GF-D8 (cell line): ENCODE results near the gene PAEP.
"Not testable (repeated sequence)": the region's sequence is repeated elsewhere in the genome, so short reads cannot be mapped to it uniquely, and the experiment has no call there.

Experiments used
- DNase-seq: peaks from one replicate; lab custom pipeline; 2025; lab: John Stamatoyannopoulos, UW

The PAEP gene

GRCh38 chr9:135561391-135562234 lies at the start of gene PAEP:
Gene PAEP, plus strand, starts transcription at chr9:135561756.
- no peak for DNase-seq

- DNase-seq = no peak
These were observed 49.3 kb upstream of the PAEP start for GRCh38 chr9:135512241-135512603.

GRCh38 chr9:135512904-135513303 lies 48.7 kb upstream of the PAEP start:
- DNase-seq = no peak

GRCh38 chr9:135513351-135513846 lies 48.2 kb upstream of the PAEP start:
- no peak for DNase-seq

- DNase-seq = not testable (repeated sequence)
These were observed 47.6 kb upstream of the PAEP start for GRCh38 chr9:135513906-135514305.

- DNase-seq = no peak
These were observed 47.0 kb upstream of the PAEP start for GRCh38 chr9:135514342-135515082.

DNA sequence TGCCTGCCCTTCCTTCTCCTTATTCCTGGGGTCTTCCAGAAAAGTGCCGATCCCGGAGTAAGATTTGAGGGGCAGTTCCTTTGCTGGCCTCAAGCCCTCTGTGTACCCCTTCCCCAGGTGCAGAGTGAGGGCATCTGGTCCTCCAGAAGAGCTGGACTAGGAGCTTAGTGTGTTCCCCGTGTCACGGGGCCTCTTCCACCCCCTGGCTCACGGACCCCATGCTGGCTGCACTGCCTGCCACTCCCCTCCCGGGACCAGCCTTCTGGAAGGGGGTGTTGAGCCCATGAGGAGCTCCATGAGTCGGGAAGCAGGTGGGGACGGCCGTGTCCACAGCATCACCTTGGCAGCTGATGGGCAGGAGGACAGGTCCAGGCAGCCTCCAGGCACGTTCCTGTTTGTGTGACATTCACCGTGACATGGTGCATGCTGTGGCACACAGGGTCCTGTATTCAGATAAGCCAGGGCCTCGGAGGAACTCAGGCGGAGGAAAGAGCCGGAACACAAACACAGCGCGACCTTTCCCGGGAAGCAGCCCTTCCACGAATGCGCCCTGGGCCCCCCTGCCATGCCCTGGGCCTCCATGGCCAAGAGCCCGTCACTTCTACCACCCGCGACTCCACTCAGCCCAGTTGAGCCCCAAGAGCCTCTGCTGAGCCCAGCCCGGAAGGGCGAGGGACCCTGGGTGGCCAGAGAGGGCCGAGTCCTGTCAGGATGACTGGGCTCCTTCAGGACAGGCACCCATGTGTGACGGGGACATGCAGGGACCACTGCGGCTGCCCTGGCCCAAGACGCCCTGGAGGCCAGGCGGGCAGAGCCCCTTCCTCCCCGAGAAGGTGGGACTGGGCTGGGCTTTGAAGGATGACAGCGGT lies 46.2 kb upstream of the PAEP start:
- no peak for DNase-seq

DNA sequence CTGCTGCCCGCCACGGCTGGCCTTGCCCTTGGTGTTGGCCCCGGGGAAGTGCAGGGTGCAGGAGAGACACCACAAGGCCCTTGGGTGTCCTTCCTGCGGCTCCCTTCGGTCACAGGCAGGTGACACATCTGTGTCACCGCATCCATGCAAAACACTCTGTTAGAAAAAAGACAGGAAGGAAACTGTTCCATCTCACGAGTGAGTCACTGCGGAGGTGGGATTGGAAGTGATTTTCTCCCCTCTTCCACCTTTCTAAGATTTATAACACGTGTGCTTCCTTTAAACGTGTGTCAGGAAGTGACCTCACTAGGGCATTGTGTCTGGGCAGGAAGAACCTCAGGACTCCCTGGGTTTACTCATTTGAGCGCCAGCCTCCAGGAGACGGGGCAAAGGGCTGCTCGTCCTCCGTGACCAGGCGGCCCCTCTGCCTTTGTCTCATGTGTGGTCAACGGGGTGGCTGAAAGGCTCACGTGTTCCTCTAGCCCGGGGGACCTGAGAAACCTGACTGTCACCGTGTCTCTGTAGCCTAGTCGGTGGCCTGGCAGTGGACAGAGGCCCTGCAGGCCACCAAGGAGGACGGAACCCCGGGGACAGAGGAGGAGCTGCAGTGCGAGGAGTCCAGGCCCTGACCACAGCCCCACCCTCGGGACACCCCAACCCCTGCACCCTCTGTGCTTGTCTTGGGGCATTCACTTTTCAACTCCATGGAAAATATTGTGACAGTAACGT lies 45.3 kb upstream of the PAEP start:
- DNase-seq = no peak

GRCh38 chr9:135517407-135517822 lies 44.1 kb upstream of the PAEP start:
- no peak for DNase-seq

GRCh38 chr9:135519179-135519971 lies 42.2 kb upstream of the PAEP start:
- DNase-seq = no peak

DNA sequence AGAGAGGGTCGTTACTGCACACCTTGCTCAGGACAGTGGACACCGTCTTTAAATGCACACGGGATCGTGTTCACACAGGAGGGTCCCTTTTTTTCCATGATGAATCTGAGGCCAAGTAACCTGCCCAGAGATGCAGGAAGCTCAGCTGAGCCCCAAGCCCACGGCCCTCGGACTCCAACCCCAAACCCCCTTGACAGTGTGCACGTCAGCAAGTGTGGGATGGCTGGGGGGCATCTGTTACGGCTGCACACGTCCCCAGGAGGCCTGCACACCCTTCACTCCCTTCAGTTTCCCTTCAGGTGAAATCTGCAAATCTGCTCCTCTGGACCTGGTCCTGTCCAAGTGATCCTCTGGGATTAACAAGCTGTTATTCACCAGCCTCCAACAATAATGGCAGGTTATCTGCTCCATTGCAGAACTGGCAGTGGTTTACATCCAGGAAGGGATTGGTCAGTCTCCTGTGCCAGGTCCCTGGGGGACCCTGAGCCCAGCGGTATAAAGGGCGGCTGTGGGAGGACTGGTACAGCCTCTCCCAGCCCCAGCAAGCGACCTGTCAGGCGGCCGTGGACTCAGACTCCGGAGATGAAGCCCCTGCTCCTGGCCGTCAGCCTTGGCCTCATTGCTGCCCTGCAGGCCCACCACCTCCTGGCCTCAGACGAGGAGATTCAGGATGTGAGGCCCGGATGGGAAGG lies 40.5 kb upstream of the PAEP start, which contains the start of gene LCN1:
LCN1 (plus strand) TSS at position 525 of the 692 bp plus-strand sequence; CDS start at position 583, 58 bp downstream.
- no peak for DNase-seq

- DNase-seq = no peak
These were observed 39.9 kb upstream of the PAEP start for GRCh38 chr9:135521608-135522095.

DNA sequence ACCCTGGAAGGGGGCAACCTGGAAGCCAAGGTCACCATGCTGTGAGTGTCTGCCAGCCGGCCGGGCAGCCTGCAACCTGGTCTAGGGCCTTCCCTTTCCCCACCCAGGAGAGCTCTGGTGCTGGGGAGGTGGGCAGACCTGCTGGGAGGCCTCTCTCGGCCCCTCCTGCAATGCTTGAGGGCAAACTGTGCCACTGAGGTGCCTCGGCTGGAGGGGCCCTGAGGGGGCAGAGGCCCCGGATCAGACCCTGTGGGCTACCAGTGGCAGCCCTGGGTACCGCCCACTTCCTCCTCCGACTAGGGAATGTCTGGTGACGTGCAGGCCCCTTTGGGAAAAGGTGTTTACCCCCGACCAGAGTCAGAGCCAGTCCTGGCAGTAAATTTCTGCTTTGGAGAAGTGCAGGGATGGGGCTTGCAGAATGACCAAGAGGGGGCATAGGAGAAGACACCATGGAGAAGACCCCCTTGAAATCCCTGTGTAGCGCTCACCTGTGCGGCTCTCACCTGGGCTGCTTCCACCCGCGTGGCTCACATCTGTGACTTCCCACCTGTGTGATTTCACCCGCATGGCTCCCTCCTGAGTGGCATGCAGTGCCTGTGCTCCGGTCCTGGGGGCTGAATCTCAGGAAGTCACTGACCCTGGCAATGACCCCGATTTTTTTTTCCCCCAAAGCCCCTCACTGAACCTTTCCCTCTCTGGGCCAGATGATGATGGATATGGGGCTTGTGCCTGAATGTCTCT lies 39.2 kb upstream of the PAEP start:
- no peak for DNase-seq

DNA sequence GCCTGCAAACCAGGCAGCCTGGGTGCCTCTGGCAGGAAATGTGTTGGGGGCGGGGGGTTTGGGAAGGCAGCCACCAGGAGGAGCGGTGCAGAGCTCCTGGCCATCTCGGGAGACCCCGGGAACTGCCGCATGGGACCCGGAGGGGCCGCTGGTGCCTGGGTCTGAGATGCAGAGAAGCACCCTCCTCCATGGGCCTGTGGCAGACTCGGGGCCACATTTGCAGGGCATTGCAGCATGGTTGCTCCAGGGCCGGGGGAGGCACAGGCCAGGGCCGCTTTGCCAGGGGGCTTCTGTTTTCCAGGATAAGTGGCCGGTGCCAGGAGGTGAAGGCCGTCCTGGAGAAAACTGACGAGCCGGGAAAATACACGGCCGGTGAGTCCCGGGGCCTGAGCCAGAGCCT lies 38.6 kb upstream of the PAEP start:
- no peak for DNase-seq

- no peak for DNase-seq
These were observed 37.9 kb upstream of the PAEP start for GRCh38 chr9:135523521-135524129.

- no peak for DNase-seq
These were observed 37.3 kb upstream of the PAEP start for GRCh38 chr9:135524130-135524861.

DNA sequence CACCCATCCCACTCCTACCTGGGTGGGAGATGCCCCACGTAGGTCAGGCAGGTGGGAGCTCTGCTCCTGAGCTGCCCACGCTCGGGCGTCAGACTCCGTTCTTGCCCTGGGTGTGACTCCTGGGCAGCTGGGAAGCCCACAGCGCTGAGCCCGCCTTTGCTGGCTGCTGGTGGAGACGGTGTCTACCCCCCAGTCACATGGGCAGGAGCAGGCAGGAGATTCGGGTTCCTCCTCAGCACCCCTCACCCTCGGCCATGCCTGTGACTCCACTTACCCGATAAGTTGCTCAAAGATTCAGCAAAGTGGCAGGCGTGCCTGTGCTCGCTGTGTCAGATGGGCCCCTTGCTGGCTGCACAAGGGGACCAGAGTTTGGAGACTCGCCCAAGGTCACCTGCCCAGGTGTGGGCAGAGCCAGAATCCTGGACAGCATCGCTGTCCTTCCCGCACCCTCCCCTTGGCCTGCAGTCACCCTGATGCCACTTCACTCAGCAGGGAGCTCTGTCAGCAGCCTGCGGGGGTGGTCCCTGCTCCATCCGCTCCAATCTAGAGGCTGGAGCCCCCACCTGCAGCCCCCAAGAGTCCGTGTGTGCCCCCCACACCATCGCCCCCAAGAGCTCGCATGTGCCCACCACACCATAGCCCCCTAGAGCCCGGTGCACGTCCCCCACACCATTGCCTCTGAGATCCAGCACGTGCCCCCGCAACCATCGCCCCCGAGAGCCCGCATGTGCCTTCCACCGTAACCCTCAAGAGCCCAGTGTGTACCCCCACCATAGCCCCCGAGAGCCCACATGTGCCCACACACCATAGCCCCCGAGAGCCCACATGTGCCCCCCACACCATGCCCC lies 36.1 kb upstream of the PAEP start:
- DNase-seq = no peak
